HG02642 (cell line): ENCODE data around the gene ACOXL.

Source experiments
- ATAC-seq: cut with Tn5 transposase; IDR thresholded peaks from one replicate; pipeline ENCODE4 v1.9.1; 2021; ENCODE audit warnings: mild to moderate bottlenecking; ENCODE audit not compliant: unreplicated experiment, poor library complexity

Gene ACOXL

GRCh38 chr2:110718382-110718781 lies 14.0 kb upstream of the ACOXL start:
- no peak for ATAC-seq

GRCh38 chr2:110718990-110719389 lies 13.4 kb upstream of the ACOXL start:
- no peak for ATAC-seq

- ATAC-seq = no peak
Observed at GRCh38 chr2:110720547-110720946, 11.8 kb upstream of the ACOXL start.

GRCh38 chr2:110724820-110725219 lies 7.6 kb upstream of the ACOXL start:
- ATAC-seq = no peak

GRCh38 chr2:110725370-110725769 lies 7.0 kb upstream of the ACOXL start:
- ATAC-seq = no peak

GRCh38 chr2:110725859-110726258 lies 6.5 kb upstream of the ACOXL start:
- no peak for ATAC-seq

GRCh38 chr2:110726285-110726684 lies 6.1 kb upstream of the ACOXL start:
- ATAC-seq = no peak

GRCh38 chr2:110727923-110728322 lies 4.5 kb upstream of the ACOXL start:
- ATAC-seq = no peak

GRCh38 chr2:110729106-110729505 lies 3.3 kb upstream of the ACOXL start:
- no peak for ATAC-seq

- no peak for ATAC-seq
Observed at GRCh38 chr2:110731064-110731463, 1.3 kb upstream of the ACOXL start.

- no peak for ATAC-seq
Observed at GRCh38 chr2:110735366-110735765, 3.0 kb downstream of the ACOXL start.

GRCh38 chr2:110737783-110738182 lies 5.4 kb downstream of the ACOXL start:
- no peak for ATAC-seq

GRCh38 chr2:110740747-110741349 lies 8.5 kb downstream of the ACOXL start:
- ATAC-seq = no peak

GRCh38 chr2:110741491-110741980 lies 9.2 kb downstream of the ACOXL start:
- ATAC-seq = no peak

GRCh38 chr2:110742412-110742811 lies 10.0 kb downstream of the ACOXL start:
- no peak for ATAC-seq

- ATAC-seq = no peak
Observed at GRCh38 chr2:110743600-110743999, 11.2 kb downstream of the ACOXL start.

GRCh38 chr2:110744429-110744828 lies 12.1 kb downstream of the ACOXL start:
- ATAC-seq = no peak

GRCh38 chr2:110745048-110745447 lies 12.7 kb downstream of the ACOXL start:
- ATAC-seq = no peak

GRCh38 chr2:110746586-110747521 lies 14.5 kb downstream of the ACOXL start:
- ATAC-seq = no peak

- ATAC-seq = no peak
Observed at GRCh38 chr2:110747522-110748488, 15.4 kb downstream of the ACOXL start.
